Stimulated activated effector memory CD8-positive, alpha-beta T cell treated with anti-CD3 and anti-CD28 coated beads, Interleukin-12 subunit alpha, Interleukin-12 subunit beta, amount 100 ng/mL, for 72 hours (primary cell): ENCODE results near the gene ZC3H12A.
A peak's percentile ranks its signal among the peaks of the same experiment; 100 is the strongest.
"Not testable (repeated sequence)": the region's sequence is repeated elsewhere in the genome, so short reads cannot be mapped to it uniquely, and the experiment has no call there.

Experiments used
- ATAC-seq: fragments of 150-1000 bp; cut with Tn5 transposase; 2 replicates; pipeline ENCODE4 v1.10.0; 2021
- DNase-seq, 2 donors: peaks; one replicate each; pipeline ENCODE4 v3.0.0; 2021 to 2022; ENCODE audit warnings: low spot score in 2 of 2
- H3K27ac Mint-ChIP-seq: one replicate; pipeline ENCODE4 v1.8.0; 2022; ENCODE audit warnings: mild to moderate bottlenecking, mixed read lengths
- H3K36me3 Mint-ChIP-seq: one replicate; pipeline ENCODE4 v1.8.0; 2022; ENCODE audit warnings: mild to moderate bottlenecking, mixed read lengths
- H3K4me1 Mint-ChIP-seq: one replicate; pipeline ENCODE4 v1.8.0; 2022; ENCODE audit warnings: mixed read lengths
- H3K4me3 Mint-ChIP-seq: one replicate; pipeline ENCODE4 v1.8.0; 2022; ENCODE audit warnings: mild to moderate bottlenecking, mixed read lengths
- H3K9me3 Mint-ChIP-seq: one replicate; pipeline ENCODE4 v1.8.0; 2022; ENCODE audit warnings: mixed read lengths

The ZC3H12A gene

DNA sequence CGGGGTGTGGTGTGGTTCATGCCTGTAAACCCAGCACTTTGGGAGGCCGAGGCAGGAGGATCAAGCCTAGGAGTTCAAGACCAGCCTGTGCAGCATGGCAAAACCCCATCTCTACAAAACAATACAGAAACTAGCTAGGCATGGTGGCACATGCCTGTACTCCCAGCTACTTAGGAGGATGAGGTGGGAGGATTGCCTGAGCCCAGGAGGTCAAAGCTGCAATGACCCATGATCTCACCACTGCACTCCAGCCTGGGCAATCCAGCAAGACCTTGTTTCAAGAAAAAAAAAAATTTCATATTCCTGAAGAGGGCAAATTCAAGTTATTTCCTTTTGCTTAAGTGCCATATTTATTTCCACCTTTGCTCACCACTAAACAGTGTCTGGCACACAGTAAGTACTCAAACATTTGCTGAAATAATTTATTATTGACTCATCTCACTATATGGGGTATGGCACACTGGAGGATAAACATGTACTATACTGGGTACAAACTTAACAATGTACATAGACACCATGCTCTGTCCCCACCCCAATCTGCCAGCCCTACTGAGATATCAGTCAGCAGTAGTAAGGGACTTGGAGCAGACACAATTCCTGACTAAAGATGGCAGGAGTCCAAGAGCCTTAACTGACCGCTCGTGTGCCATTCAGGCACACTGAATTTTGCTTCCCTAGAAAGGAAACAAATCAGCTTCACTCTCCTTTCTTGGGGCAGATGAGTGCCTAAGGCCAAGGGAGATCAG lies 24.7 kb downstream of the ZC3H12A start:
- peaks cover 94% of the 10 kb centered on the region for H3K36me3 Mint-ChIP-seq

DNA sequence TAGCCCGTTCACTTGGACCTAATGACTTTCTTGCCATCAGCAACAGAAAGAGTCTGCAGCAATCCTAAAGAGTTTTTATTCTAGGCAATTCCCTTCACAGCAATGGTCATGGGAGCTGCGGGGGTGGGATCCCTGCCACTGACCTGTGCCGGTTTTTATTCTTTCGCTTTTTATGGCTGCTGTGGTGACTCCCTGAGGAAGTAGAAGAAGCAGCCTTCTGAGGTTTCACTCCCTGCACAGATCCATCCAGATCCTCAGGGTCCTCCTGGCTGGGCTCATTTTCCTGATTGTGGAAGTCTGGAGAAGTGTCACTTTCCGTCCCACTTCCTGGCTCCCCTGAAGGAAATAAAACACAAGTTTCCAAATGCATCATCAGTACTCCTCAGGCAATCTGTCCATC lies 27.3 kb downstream of the ZC3H12A start:
- Mint-ChIP-seq H3K36me3 (peaks cover 94% of the 10 kb centered on the region), H3K4me1 (no peaks in the 10 kb centered on the region), H3K9me3 (no peaks in the 10 kb centered on the region), H3K4me3 (no peak overlapping the region), H3K27ac (peak overlapping the region; percentile 52)
- ATAC-seq (no peak), DNase-seq (no peak)

More for the DNA sequence above, 24.7 kb downstream of the ZC3H12A start:
- Mint-ChIP-seq H3K9me3 (no peaks in the 10 kb centered on the region), H3K4me1 (peaks cover under 1% of the 10 kb centered on the region), H3K27ac (peak overlapping the region; percentile 80), H3K4me3 (no peak overlapping the region)
- no peak for ATAC-seq
- DNase-seq, result no peak

DNA sequence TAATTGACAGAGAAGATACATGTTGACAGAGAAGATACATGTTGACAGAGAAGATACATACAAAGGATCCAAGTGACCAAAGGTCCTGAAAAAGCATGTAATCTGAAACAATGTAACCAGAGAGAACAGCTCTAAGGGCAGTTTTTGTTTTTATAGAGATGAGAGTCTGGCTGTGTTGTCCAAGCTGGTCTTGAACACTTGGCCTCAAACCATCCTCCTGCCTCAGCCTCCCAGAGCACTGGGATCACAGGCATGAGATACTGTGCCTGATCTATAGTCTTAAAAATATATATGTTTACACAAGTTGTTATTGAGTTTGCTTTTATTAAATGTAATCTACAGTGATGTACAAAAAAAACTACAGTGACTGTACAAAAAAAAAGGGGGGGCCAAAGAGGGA lies 27.7 kb downstream of the ZC3H12A start:
- ATAC-seq (no peak), DNase-seq (no peak)
- Mint-ChIP-seq H3K36me3 (peaks cover 94% of the 10 kb centered on the region), H3K4me3 (no peak overlapping the region), H3K9me3 (no peaks in the 10 kb centered on the region), H3K4me1 (no peaks in the 10 kb centered on the region), H3K27ac (peak overlapping the region; percentile 52)

DNA sequence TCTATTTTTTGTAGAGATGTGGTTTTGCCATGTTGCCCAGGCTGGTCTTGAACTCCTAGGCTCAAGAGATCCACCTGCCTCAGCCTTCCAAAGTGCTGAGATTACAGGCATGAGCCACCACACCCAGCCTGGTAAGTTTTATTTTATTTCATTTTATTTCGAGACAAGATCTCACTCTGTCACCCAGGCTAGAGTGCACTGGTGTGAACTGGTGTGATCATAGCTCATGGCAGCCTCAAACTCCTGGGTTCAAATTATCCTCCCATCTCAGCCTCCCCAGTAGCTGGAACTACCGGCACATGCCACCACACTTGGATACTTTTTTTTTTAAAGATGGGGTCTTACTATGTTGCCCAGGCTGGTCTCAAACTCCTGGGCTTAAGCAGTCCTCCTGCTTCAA lies 28.4 kb downstream of the ZC3H12A start:
- not testable (repeated sequence) for ATAC-seq, DNase-seq, H3K4me3 Mint-ChIP-seq, H3K4me1 Mint-ChIP-seq, H3K9me3 Mint-ChIP-seq
- Mint-ChIP-seq H3K27ac (peak overlapping the region; percentile 52), H3K36me3 (peaks cover 97% of the 10 kb centered on the region)

DNA sequence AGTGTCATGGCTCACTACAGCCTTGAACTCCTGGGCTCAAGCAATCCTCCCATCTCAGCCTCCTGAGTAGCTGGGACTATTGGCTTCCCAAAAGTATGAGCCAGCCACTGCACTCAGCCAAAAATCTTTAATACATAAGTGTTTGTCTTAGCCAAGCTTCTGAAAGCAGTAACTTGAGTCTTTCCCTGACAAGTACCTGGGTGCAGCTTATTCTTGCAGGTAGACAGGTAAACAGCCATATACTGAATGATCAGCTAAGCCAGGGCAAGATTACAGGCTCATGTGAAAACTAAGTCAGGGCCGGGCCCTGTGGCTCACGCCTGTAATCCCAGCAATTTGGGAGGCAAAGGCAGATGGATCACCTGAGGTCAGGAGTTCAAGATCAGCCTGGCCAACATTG lies 32.4 kb downstream of the ZC3H12A start:
- no peak overlapping the region for H3K4me3 Mint-ChIP-seq
- H3K4me1 Mint-ChIP-seq, result peaks cover 11% of the 10 kb centered on the region
- peaks cover 100% of the 10 kb centered on the region for H3K36me3 Mint-ChIP-seq
- H3K27ac Mint-ChIP-seq, result peak overlapping the region; percentile 74
- ATAC-seq (no peak), DNase-seq (no peak)
- no peaks in the 10 kb centered on the region for H3K9me3 Mint-ChIP-seq

DNA sequence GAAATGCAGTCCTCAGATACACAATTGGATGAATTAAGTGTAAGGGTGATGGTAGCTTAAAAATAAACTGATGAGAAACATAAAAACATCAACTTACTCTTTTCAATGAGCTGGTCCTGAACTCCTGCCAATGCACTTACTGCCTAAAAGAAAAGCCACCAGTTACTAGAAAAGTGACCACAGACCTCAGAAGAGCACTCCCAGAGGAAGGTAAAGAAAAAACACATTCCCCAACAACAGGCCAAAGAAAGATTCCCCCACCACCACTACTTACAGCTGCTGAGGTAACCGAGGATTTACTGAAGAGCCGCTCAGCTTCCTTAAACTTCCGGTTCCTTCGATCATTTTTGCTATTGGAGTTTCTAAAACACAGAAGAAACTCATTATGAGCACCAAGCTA lies 34.8 kb downstream of the ZC3H12A start:
- H3K4me3 Mint-ChIP-seq, result no peak overlapping the region
- DNase-seq, result no peak
- peaks cover 100% of the 10 kb centered on the region for H3K36me3 Mint-ChIP-seq
- peak overlapping the region; percentile 23 for H3K27ac Mint-ChIP-seq
- ATAC-seq, result no peak
- no peaks in the 10 kb centered on the region for H3K9me3 Mint-ChIP-seq
- peaks cover 31% of the 10 kb centered on the region for H3K4me1 Mint-ChIP-seq

DNA sequence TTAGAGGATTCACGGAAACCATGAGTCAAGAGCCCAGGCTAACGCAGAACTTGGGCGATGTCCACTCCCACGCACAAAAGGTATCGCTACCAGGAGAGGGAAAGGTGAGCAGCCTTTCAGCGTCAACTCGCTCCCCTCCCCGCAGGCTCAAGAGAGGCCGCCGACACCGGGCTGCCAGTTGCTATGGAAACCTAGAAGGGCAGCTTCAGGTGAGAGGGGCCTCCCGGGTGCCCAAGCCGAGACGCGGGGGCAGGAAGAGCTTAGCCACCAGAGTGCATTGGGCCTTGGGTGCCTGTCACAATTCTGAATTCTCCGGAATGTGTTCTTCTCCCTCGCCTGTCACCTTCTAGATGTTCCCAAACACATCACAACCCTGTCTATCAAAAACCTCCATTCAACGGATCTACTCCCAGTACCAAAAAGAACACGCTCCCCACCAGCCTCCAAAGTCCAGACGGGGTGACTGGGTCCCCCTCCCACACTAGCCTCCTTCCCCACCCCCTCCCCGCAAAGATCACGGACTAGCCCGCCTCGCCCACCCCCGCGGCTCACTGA lies 39.5 kb downstream of the ZC3H12A start:
- Mint-ChIP-seq H3K9me3 (no peaks in the 10 kb centered on the region), H3K4me3 (peak overlapping the region; percentile 93), H3K36me3 (peaks cover 61% of the 10 kb centered on the region), H3K27ac (peak overlapping the region; percentile 94), H3K4me1 (peaks cover 41% of the 10 kb centered on the region)
- peak; percentile 57 for ATAC-seq
- DNase-seq, result peak; percentile 35 to 75

DNA sequence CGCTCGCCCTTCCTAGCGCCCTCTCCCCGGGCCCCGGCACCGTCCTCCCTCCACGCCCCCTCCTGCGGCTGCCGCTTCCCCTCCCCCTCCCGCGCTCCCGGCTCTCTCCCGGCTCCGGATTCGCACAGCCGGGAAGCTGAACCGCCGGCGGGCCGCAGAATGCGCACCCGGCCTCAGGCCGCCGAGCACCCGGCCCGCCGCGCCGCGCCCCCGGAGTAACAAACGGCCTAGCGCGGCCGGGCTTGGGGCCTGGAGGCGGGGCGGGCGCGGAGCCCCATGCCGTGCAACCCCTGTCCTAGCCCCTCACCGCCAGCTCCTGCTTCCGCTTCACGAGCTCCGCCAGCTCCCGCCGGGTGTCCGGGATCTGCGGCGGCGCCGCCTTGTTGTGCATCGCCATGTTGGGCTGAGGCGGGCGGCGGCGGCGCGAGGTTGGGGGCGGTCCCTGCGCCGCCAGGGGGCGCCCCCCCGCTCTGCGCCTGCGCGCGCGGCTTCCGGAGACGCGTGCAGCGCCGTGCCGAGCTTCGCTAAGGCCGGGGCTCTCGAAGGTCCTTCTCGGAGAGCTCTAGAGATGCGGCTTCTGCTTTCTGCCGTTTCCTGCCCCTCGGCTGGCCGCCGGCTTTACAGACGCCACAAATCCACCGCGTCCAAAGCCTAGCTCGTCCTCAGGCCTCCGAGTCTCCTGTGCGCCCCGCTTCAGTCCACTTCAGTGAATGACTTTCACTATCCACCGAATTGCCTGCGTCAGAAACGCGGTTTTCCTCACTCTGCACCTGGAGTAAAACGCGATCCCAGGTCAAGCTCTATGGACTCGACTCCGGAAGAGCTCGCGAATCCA lies 40.2 kb downstream of the ZC3H12A start, which contains the start of gene MEAF6:
TSS of gene MEAF6 (minus strand) at position 417 of the 835 bp plus-strand sequence. CDS start at position 397, 20 bp downstream.
- peaks cover 54% of the 10 kb centered on the region for H3K36me3 Mint-ChIP-seq
- peak; percentile 84 to 92 for DNase-seq
- peak within 1 kb of the TSS; percentile 93 for H3K4me3 Mint-ChIP-seq
- no peaks in the 10 kb centered on the region for H3K9me3 Mint-ChIP-seq
- ATAC-seq, result peak; percentile 95
- peak within 1 kb of the TSS; percentile 94 for H3K27ac Mint-ChIP-seq
- H3K4me1 Mint-ChIP-seq, result peaks cover 41% of the 10 kb centered on the region

DNA sequence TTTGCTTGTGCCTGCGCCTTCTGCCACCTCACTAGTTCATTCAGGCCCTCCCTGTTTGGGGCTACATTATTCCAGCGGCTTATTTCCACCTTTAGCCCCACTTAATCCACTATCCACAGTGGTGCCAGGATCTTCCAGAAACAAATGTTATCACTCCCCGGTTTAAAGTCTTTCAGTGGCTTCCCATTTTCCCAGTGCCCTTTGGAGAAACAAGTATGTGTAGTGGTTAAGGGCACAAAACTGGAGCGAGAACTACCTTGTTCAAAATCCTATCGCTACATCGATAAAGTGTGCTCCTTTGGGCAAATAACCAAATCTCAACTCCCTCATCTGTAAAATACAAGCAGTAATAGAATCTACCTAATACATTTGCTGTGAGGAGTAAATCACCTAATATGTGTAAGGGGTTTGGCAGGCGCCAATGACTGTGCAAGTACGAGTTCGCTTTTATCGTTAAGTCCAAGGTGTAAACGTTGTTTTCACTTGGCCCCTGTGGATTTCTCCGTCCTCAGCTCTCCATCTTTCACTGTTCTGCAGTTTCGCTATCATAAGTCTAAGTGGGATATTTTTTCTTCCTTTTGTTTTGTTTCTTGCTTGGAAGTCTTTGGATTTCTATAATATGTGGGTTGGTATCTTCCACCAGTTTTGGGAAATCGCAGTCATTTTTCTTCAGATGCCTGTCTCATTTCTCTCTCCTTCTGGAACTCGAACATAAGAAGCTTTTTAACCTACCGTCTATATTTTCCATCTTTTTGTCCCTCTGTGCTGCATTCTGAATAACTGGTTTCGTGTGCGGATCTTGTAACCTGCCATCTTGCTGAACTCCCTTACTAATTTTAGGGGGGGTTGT lies 41.0 kb downstream of the ZC3H12A start:
- Mint-ChIP-seq H3K36me3 (peaks cover 45% of the 10 kb centered on the region), H3K9me3 (no peaks in the 10 kb centered on the region), H3K27ac (peak overlapping the region; percentile 94), H3K4me1 (peaks cover 46% of the 10 kb centered on the region), H3K4me3 (peak overlapping the region; percentile 93)
- ATAC-seq (no peak), DNase-seq (no peak)

DNA sequence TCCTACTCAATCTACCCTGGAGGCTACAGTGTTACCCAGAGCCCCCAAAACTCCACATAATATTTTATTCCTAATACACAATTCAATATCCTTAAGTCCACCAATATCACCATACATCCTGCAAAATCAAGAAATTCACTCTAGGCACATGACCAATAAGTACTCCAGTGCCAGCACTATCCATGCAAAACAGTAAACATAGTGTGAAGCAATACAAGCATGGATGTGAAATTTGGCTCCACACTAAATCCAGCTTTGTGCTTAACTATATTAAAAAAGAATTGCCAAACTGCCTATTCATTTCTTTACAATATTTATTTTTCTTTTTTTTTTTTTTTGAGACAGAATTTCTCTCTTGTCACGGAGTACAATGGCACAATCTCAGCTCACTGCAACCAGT lies 43.2 kb downstream of the ZC3H12A start:
- no peak overlapping the region for H3K27ac Mint-ChIP-seq
- DNase-seq (no peak), ATAC-seq (no peak)
- H3K4me3 Mint-ChIP-seq, result no peak overlapping the region
- H3K9me3 Mint-ChIP-seq, result no peaks in the 10 kb centered on the region
- H3K4me1 Mint-ChIP-seq, result peaks cover 40% of the 10 kb centered on the region
- H3K36me3 Mint-ChIP-seq, result peaks cover 24% of the 10 kb centered on the region

DNA sequence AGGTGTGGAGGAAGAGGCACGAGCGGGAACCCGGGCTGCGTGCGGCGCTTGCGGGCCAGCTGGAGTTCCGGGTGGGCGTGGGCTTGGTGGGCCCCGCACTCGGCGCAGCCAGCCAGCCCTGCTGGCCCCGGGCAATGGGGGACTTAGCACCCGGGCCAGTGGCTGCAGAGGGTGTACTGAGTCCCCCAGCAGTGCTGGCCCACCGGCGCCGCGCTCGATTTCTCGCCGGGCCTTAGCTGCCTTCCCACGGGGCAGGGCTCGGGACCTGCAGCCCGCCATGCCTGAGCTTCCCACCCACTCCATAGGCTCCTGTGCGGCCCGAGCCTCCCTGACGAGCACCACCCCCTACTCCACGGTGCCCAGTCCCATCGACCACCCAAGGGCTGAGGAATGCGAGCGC lies 43.9 kb downstream of the ZC3H12A start:
- peaks cover 17% of the 10 kb centered on the region for H3K36me3 Mint-ChIP-seq
- H3K27ac Mint-ChIP-seq, result peak overlapping the region; percentile 95
- not testable (repeated sequence) for DNase-seq, H3K4me3 Mint-ChIP-seq, ATAC-seq, H3K9me3 Mint-ChIP-seq
- H3K4me1 Mint-ChIP-seq, result peaks cover 33% of the 10 kb centered on the region

DNA sequence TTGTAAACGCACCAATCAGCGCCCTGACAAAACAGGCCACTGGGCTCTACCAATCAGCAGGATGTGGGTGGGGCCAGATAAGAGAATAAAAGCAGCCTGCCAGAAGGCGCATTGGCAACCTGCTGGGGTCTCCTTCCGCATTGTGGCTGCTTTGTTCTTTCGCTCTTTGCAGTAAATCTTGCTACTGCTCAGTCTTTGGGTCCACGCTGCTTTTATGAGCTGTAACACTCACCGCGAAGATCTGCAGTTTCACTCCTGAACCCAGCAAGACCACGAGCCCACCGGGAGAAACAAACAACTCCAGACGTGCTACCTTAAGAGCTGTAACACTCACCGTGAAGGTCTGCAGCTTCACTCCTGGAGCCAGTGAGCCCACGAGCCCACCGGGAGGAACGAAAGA lies 44.5 kb downstream of the ZC3H12A start:
- Mint-ChIP-seq H3K36me3 (peaks cover 10% of the 10 kb centered on the region), H3K4me3 (peak overlapping the region; percentile 89), H3K27ac (peak overlapping the region; percentile 95), H3K4me1 (peaks cover 26% of the 10 kb centered on the region)
- DNase-seq, result peak; percentile 39 to 78
- ATAC-seq, H3K9me3 Mint-ChIP-seq: not testable (repeated sequence)

DNA sequence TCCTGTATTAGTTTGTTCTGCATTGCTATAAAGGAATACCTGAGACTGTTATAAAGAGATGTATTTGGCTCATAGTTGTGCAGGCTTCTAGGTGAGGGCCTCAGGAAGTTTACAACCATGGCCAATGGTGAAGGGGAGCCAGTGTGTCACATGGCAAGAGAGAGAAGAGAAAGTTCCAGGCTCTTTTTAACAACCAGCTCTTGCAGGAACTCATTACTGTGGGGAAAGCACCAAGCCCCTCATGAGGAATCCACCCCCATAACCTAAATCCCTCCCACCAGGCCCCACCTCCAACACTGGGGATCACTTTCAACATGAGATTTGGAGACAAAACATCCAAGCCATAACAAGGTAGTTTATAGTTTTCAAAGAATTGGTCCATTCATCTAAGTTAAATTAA lies 45.2 kb downstream of the ZC3H12A start:
- DNase-seq (peak in 1 of 2 donors; percentile 58), ATAC-seq (peak; percentile 51)
- H3K4me3 Mint-ChIP-seq, result peak overlapping the region; percentile 89
- peaks cover 24% of the 10 kb centered on the region for H3K4me1 Mint-ChIP-seq
- peaks cover 7% of the 10 kb centered on the region for H3K36me3 Mint-ChIP-seq
- H3K9me3 Mint-ChIP-seq, result no peaks in the 10 kb centered on the region
- H3K27ac Mint-ChIP-seq, result peak overlapping the region; percentile 95

DNA sequence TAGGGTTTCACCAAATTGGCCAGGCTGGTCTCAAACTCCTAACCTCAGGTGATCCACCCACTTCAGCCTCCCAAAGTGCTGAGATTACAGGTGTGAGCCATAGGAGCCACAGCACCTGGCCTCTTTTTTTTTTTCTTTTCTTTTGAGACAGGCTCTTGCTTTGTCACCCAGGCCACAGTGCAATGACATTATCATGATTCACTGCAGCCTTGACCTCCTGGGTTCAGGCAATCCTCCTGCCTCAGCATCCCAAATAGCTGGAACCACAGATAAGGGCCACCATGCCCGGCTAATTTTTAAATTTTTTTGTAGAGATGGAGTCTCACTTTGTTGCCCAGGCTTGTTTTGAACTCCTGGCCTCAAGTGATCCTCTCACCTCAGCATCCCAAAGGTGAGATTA lies 55.5 kb downstream of the ZC3H12A start:
- not testable (repeated sequence) for DNase-seq, H3K4me3 Mint-ChIP-seq, H3K27ac Mint-ChIP-seq, H3K4me1 Mint-ChIP-seq, H3K9me3 Mint-ChIP-seq, ATAC-seq
- H3K36me3 Mint-ChIP-seq, result peaks cover 10% of the 10 kb centered on the region
